GM19397 (cell line): ENCODE results near the gene ZNF618.
"Not testable (repeated sequence)": the region's sequence is repeated elsewhere in the genome, so short reads cannot be mapped to it uniquely, and the experiment has no call there.

ENCODE experiments used
- ATAC-seq: cut with Tn5 transposase; IDR thresholded peaks from one replicate; pipeline ENCODE4 v1.9.1; 2021; ENCODE audit warnings: mild to moderate bottlenecking, moderate library complexity; ENCODE audit not compliant: unreplicated experiment

ZNF618 gene

GRCh38 chr9:114034196-114034595 is 158.1 kb downstream of the ZNF618 start:
- ATAC-seq, result no peak

- ATAC-seq, result no peak
These were observed 158.6 kb downstream of the ZNF618 start for GRCh38 chr9:114034661-114035062.

GRCh38 chr9:114035221-114035844 is 159.2 kb downstream of the ZNF618 start:
- no peak for ATAC-seq

GRCh38 chr9:114035845-114036801 is 160.0 kb downstream of the ZNF618 start:
- ATAC-seq, result no peak

- ATAC-seq, result no peak
These were observed 161.1 kb downstream of the ZNF618 start for GRCh38 chr9:114037249-114037648.

- ATAC-seq, result no peak
These were observed 162.0 kb downstream of the ZNF618 start for GRCh38 chr9:114037961-114038723.

- ATAC-seq, result no peak
These were observed 162.7 kb downstream of the ZNF618 start for GRCh38 chr9:114038724-114039313.

- no peak for ATAC-seq
These were observed 163.4 kb downstream of the ZNF618 start for GRCh38 chr9:114039484-114039883.

GRCh38 chr9:114043660-114044059 is 167.6 kb downstream of the ZNF618 start:
- not testable (repeated sequence) for ATAC-seq

- no peak for ATAC-seq
These were observed 170.2 kb downstream of the ZNF618 start for GRCh38 chr9:114046237-114046755.

- ATAC-seq, result no peak
These were observed 170.8 kb downstream of the ZNF618 start for GRCh38 chr9:114046875-114047274.

GRCh38 chr9:114047717-114048116 is 171.6 kb downstream of the ZNF618 start:
- ATAC-seq, result no peak

- no peak for ATAC-seq
These were observed 172.7 kb downstream of the ZNF618 start for GRCh38 chr9:114048533-114049415.

GRCh38 chr9:114049441-114050225 is 173.5 kb downstream of the ZNF618 start:
- no peak for ATAC-seq

GRCh38 chr9:114050226-114050568 is 174.1 kb downstream of the ZNF618 start:
- no peak for ATAC-seq

- no peak for ATAC-seq
These were observed 174.5 kb downstream of the ZNF618 start for GRCh38 chr9:114050646-114051045.

GRCh38 chr9:114051281-114051680 is 175.2 kb downstream of the ZNF618 start:
- no peak for ATAC-seq

GRCh38 chr9:114051706-114052105 is 175.6 kb downstream of the ZNF618 start:
- no peak for ATAC-seq
